ENCODE results near the gene STMN1.

GRCh38 chr1:25905680-25906643, at the start of gene STMN1:
- TF ChIP-seq, protein P1, sequence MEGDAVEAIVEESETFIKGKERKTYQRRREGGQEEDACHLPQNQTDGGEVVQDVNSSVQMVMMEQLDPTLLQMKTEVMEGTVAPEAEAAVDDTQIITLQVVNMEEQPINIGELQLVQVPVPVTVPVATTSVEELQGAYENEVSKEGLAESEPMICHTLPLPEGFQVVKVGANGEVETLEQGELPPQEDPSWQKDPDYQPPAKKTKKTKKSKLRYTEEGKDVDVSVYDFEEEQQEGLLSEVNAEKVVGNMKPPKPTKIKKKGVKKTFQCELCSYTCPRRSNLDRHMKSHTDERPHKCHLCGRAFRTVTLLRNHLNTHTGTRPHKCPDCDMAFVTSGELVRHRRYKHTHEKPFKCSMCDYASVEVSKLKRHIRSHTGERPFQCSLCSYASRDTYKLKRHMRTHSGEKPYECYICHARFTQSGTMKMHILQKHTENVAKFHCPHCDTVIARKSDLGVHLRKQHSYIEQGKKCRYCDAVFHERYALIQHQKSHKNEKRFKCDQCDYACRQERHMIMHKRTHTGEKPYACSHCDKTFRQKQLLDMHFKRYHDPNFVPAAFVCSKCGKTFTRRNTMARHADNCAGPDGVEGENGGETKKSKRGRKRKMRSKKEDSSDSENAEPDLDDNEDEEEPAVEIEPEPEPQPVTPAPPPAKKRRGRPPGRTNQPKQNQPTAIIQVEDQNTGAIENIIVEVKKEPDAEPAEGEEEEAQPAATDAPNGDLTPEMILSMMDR (IDR thresholded peaks at IDR 0.05) = no peak
- peak; percentile 33 to 74 for TF ChIP-seq POLR2A (IDR thresholded peaks at IDR 0.05)
